Skeletal muscle tissue (tissue), 4 donors: ENCODE results near the gene TRHDE. TPM values are rescaled to one million over a fixed set of nuclear protein-coding genes. Genes with fewer than 3 reads are reported as not detected.

Experiments
- H3K27ac ChIP-seq: one replicate; pipeline ENCODE4 v1.7.0; 2013; ENCODE audit warnings: mild to moderate bottlenecking, low read depth, low read length, inconsistent platforms
- H3K27me3 ChIP-seq, 3 donors: one replicate each; pipeline ENCODE4 v1.7.0; 2013; ENCODE audit warnings: low read length in 3 of 3; ENCODE audit not compliant: control insufficient read depth in 3 of 3, insufficient read depth in 3 of 3
- H3K36me3 ChIP-seq, 3 donors: one replicate each; pipeline ENCODE4 v1.7.0; 2013; ENCODE audit warnings: low read length in 3 of 3; ENCODE audit not compliant: control insufficient read depth in 3 of 3, insufficient read depth in 3 of 3
- H3K4me1 ChIP-seq, 3 donors: one replicate each; pipeline ENCODE4 v1.7.0; 2013; ENCODE audit warnings: low read length in 3 of 3, mild to moderate bottlenecking in 3 of 3; ENCODE audit not compliant: control insufficient read depth in 3 of 3, insufficient read depth in 3 of 3
- H3K4me3 ChIP-seq, 3 donors: one replicate each; pipeline ENCODE4 v1.7.0; 2013; ENCODE audit warnings: low read length in 3 of 3
- H3K9ac ChIP-seq, 3 donors: one replicate each; pipeline ENCODE4 v1.7.0; 2013; ENCODE audit warnings: low read length in 3 of 3, mild to moderate bottlenecking in 3 of 3, moderate library complexity in 2 of 3, low read depth in 1 of 3
- H3K9me3 ChIP-seq, 3 donors: one replicate each; pipeline ENCODE4 v1.7.0; 2013; ENCODE audit warnings: low read length in 3 of 3; ENCODE audit not compliant: control insufficient read depth in 3 of 3
- total RNA-seq: library from RNA; depleted of rRNA; stranded (reverse); fragments of >200 nt; gene quantifications from one replicate; pipeline ENCODE4 v1.2.3, GENCODE V29; 2014
- donor health status: Osteomylitis.

TRHDE gene
- total RNA-seq, 1 donor from 2014 or later, result 6.8 TPM

- Histone ChIP-seq H3K9me3 (no peaks in the 10 kb centered on the region), H3K36me3 (no peaks in the 10 kb centered on the region), H3K4me1 (peaks cover 0 to 14% (median 5%) of the 10 kb centered on the region in 3 donors), H3K27me3 (no peaks in the 10 kb centered on the region), H3K27ac (no peak overlapping the region), H3K9ac (no peak overlapping the region), H3K4me3 (no peak overlapping the region)
Observed at GRCh38 chr12:72337946-72338345, 65.8 kb downstream of the TRHDE start.

- Histone ChIP-seq H3K9me3 (no peaks in the 10 kb centered on the region), H3K27me3 (no peaks in the 10 kb centered on the region), H3K27ac (no peak overlapping the region), H3K4me1 (peaks cover 0 to 14% (median 5%) of the 10 kb centered on the region in 3 donors), H3K36me3 (no peaks in the 10 kb centered on the region), H3K9ac (no peak overlapping the region), H3K4me3 (no peak overlapping the region)
Observed at GRCh38 chr12:72338437-72338836, 66.3 kb downstream of the TRHDE start.

GRCh38 chr12:72346363-72346944, 74.3 kb downstream of the TRHDE start:
- Histone ChIP-seq H3K36me3 (no peaks in the 10 kb centered on the region), H3K9me3 (no peaks in the 10 kb centered on the region), H3K9ac (no peak overlapping the region), H3K4me1 (no peaks in the 10 kb centered on the region), H3K27ac (no peak overlapping the region), H3K27me3 (no peaks in the 10 kb centered on the region), H3K4me3 (no peak overlapping the region)

- Histone ChIP-seq H3K4me3 (no peak overlapping the region), H3K27me3 (no peaks in the 10 kb centered on the region), H3K9ac (no peak overlapping the region), H3K4me1 (no peaks in the 10 kb centered on the region), H3K9me3 (no peaks in the 10 kb centered on the region), H3K36me3 (no peaks in the 10 kb centered on the region), H3K27ac (no peak overlapping the region)
Observed at GRCh38 chr12:72349491-72349890, 77.3 kb downstream of the TRHDE start.

DNA sequence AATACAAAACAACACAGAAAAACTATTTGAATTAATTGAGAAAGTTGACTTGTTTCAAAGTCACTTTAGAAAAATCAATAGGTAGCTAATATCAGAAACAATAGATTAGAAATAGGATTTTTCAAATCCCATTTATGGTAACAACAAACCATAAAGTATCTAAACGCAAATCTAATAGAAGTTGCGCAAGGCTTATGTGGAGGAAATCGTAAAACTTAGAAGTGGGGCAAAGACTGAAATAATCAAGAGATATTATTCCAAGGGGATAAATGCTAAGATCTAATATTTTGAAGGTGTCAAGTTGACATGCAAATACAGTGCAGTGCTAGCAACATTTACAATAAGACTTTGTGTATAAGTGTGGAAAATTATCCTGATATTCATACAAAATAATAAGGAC, 87.2 kb downstream of the TRHDE start:
- Histone ChIP-seq H3K27me3 (no peaks in the 10 kb centered on the region), H3K4me1 (no peaks in the 10 kb centered on the region), H3K27ac (no peak overlapping the region), H3K4me3 (no peak overlapping the region), H3K36me3 (no peaks in the 10 kb centered on the region), H3K9ac (no peak overlapping the region), H3K9me3 (no peaks in the 10 kb centered on the region)

DNA sequence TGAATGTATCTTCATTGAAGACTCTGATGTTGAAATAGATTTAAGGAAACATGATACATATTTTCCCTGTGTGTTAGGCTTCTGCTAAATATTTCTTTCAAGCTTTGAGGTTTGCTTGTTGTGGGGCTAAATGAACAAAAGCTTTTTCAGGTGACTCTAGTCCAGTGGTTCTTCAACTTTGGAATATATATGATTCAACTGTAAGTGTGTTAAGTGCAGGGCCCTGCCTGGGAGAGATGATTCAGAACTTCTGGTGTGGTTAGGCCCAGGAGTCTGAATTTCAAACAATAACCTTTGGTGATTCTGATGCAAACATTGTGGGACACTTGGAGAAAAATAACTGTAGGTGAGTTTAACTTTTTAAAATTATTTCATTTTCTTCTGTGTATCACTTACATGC, 93.0 kb downstream of the TRHDE start:
- Histone ChIP-seq H3K4me3 (no peak overlapping the region), H3K9ac (no peak overlapping the region), H3K27ac (no peak overlapping the region), H3K36me3 (no peaks in the 10 kb centered on the region), H3K4me1 (no peaks in the 10 kb centered on the region), H3K27me3 (no peaks in the 10 kb centered on the region), H3K9me3 (no peaks in the 10 kb centered on the region)

DNA sequence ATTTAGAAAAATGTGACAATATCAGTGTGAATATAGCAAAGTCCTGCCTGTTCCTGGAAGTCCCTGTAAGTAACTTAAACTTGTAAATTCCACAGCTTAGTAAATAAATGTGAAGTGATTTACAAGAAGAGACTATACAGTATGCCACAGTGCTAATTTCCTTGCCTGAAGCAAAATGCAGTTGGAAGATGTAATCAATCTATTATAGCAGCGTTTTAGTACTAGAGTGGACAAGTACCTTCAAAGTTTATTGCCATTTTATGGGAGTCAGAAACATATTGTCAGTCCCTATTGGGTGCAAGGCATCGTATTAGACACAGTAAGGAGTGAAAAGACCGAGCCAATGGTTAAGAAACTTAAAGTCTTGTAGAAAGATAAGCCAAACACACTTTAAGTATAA, 94.1 kb downstream of the TRHDE start:
- H3K9me3 ChIP-seq, result no peaks in the 10 kb centered on the region
- no peak overlapping the region for H3K4me3 ChIP-seq
- H3K27ac ChIP-seq, result no peak overlapping the region
- H3K27me3 ChIP-seq, result no peaks in the 10 kb centered on the region
- no peaks in the 10 kb centered on the region for H3K4me1 ChIP-seq
- H3K9ac ChIP-seq, result no peak overlapping the region
- no peaks in the 10 kb centered on the region for H3K36me3 ChIP-seq

DNA sequence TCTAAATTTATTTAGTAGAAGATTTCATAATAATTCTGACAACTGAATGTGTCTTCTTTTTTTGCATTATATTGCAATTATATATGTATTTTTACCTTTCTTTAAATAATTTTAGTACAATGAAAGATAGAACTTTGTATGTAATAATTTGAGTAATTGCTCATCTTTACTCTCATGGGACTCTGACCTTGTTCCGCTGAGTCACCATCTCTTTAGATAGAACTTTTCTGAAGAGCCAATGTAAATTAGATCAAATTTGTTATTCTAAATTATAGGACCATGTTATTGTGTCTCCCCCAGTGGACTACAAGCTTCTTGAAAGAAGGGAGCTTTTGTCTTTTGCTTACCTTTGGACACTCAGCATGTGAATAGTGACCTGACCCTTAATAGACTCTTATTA, 96.1 kb downstream of the TRHDE start:
- no peaks in the 10 kb centered on the region for H3K36me3 ChIP-seq
- H3K27me3 ChIP-seq, result no peaks in the 10 kb centered on the region
- no peak overlapping the region for H3K27ac ChIP-seq
- no peak overlapping the region for H3K4me3 ChIP-seq
- no peak overlapping the region for H3K9ac ChIP-seq
- no peaks in the 10 kb centered on the region for H3K4me1 ChIP-seq
- no peaks in the 10 kb centered on the region for H3K9me3 ChIP-seq

DNA sequence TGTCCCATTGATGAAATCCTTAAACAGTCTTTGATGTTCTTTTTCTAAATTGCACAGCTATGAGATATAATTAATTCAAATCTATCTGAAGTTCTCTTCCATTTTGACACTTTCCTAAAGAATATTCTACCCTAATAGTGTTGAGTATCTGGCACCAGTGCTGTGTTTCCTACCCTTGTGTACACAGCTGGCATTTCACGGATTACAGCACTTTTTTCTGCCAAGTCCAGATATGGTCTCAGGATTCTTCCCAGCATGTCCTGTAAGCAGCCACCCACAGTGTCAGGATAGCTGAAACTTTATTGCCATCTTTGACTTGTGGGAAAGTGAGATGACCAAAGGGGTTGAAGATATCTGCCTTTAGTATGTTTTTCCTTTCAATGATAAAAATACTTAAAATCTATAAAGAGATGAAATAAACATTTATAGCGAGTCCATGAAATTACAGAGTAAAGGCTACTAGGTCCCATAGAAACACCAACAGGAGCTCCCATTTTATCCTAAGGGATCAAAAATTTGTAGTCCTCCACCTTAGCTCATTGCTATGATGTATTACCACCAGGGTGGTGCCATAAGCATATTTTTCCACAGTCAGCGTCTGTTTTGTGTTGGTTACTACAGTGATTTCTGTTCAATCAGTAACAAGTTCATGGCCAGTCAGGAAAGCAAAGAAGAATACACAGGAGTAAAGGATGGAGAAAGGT, 96.7 kb downstream of the TRHDE start:
- Histone ChIP-seq H3K9ac (no peak overlapping the region), H3K4me3 (no peak overlapping the region), H3K9me3 (no peaks in the 10 kb centered on the region), H3K27ac (no peak overlapping the region), H3K4me1 (no peaks in the 10 kb centered on the region), H3K27me3 (no peaks in the 10 kb centered on the region), H3K36me3 (no peaks in the 10 kb centered on the region)

GRCh38 chr12:72369423-72369959, 97.3 kb downstream of the TRHDE start:
- no peak overlapping the region for H3K4me3 ChIP-seq
- H3K9me3 ChIP-seq, result no peaks in the 10 kb centered on the region
- no peak overlapping the region for H3K9ac ChIP-seq
- no peaks in the 10 kb centered on the region for H3K4me1 ChIP-seq
- H3K27ac ChIP-seq, result no peak overlapping the region
- no peaks in the 10 kb centered on the region for H3K27me3 ChIP-seq
- no peaks in the 10 kb centered on the region for H3K36me3 ChIP-seq
